ENCODE measurements around the gene RSAD2.

GRCh38 chr2:6872394-6872793 is 5.2 kb upstream of the RSAD2 start:
- TF ChIP-seq CTCF (IDR thresholded peaks at IDR 0.05; ENCODE audit: insufficient read depth, low read length, poor library complexity, severe bottlenecking) (no peak), EZH2phosphoT487 (conservative IDR thresholded peaks at IDR 0.05; ENCODE audit: low read length) (no peak)
